ENCODE results near the gene TCF7L2.

TCF7L2 gene

DNA sequence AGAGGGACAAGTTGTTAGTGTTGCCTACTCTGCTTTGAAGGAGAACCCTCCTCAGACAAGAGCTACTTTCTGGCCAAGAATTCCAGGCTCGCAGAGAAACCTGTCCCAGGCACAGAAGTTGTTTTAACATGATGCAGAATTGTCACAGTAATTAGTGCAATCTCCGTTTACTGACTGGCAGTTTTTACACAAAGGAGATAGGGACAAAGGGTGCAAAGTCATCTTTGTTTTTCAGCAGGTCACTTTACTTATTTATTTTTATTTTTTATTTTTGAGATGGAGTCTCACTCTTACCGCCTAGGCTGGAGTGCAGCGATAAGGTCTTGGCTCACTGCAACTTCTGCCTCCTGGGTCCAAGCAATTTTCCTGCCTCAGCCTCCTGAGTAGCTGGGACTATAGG lies 12.3 kb downstream of the TCF7L2 start:
- no peak for DNase-seq (ENCODE audit: extremely low read depth in 1 of 2, low read depth in 1 of 2)

DNA sequence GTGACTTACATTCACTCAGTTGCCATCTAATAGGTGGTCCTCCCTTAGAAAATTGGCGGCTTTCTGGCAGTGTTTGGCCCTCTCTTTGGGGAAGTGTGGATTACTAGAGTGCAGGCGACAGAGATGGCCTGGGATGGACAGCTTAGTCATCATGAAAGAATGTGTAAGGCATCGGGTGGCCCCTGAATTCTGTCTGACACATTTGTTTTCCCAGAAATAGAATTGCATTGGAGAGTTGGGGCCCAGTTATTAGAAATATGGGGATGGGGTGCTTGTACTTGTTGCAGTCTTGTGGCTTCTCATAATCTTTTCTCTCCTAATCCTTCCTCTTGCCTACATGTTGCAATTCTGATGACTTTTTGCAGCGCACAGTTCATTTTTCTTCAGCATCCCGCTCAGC lies 13.8 kb downstream of the TCF7L2 start:
- DNase-seq (ENCODE audit: extremely low read depth in 1 of 2, low read depth in 1 of 2): no peak

DNA sequence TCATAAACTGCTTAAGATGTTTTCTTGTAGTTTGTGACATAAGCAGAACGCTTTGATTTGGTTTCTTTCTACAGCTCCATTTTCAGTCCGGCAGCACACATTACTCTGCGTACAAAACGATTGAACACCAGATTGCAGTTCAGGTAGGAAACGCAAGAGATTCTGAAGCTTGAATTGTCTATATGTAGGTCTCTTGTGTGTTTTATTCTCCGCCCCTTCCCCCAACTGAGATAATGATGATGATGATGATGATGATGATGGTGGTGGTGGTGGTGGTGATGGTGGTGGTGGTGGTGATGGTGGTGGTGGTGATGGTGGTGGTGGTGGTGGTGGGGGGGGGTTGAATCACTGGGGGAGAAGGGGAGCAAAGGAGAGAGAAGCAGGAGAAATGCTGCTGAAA lies 14.4 kb downstream of the TCF7L2 start:
- DNase-seq (ENCODE audit: extremely low read depth in 1 of 2, low read depth in 1 of 2): no peak

DNA sequence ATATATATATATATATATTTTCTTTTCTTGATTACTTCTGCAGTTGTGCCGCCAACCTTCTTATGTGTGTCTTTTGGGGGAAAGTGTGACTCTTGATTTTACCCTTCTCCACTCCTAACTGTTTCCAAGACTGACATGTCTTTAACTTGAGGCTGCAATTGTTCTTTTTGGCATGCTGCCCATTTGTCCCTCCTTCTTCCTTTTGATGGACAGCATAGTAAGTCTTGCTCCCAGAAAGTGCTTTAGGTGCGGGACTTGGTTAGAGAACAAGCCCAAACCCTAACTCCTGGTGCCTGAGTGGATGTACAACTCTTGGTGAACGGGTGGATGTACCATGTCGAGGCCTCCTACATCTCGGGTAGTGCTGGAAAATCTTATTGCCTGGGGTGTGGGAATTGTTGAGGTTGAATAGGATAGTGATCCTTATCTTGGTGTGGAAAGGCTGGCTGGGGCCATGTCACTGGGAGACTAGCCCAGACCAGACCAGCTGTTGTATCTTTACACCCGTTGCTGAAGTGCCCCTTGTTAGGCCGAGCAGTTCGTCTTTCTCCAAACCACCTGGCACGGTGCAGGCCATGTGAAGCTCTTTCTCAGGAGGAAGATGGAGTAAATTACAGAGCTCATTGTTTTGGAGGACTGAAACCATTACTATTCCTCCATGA lies 16.3 kb downstream of the TCF7L2 start:
- no peak for DNase-seq (ENCODE audit: extremely low read depth in 1 of 2, low read depth in 1 of 2)

DNA sequence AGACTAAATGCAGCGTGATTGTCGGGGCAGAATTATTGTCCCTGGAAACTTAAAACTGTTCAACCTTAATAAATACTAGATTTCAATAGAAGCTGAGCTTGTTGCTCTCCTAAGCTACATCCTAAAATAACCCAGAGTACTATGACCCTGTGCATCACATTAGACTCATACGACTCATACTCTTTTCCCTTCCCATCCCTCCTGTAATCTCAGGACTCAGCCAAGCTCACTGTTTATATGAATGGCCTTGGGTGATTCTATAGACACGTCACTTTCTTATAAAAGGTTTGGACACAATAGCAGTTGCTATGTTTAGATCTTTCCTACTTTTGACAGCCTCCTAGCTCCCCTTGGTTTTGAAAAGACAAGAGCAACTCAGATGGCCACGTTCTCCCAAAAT lies 17.2 kb downstream of the TCF7L2 start:
- DNase-seq (ENCODE audit: extremely low read depth in 1 of 2, low read depth in 1 of 2): no peak

DNA sequence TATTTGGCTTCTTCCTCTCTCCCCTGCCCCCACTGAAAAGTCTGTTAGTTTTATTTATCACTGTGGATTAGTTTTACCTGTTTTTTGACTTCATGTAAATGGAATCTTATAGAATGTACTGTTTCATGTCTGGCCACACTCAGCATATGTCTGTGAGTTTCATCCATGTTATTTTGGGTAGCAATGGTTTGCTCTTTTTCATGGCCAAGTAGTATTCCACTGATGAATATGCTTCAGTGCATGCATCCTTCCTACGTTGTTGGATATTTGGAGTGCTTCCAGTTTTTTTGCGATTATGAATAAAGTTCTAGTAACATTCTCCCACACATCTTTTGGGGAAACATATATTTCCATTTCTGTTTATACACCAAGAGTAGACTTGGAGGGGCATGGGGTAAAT lies 19.1 kb downstream of the TCF7L2 start:
- DNase-seq (ENCODE audit: extremely low read depth in 1 of 2, low read depth in 1 of 2): no peak

DNA sequence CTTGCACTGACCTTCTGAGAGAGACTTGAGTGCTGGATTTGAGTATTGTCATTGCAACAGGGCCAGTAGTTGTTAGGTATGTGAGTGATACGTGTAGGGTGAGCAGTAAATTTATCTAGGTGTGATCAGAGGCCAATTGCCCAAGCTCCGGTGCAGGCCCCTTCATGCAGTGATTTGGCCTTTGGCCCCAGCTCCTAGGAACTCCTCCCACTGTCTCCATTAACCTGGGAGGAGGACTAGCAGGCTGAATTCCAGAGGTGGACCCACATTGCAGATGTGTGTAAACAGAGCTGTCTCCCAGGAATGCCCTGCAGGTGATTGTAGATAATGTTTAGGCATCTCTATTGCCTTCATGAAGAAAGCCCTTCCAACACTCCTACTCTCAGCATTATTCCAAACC lies 19.5 kb downstream of the TCF7L2 start:
- no peak for DNase-seq (ENCODE audit: extremely low read depth in 1 of 2, low read depth in 1 of 2)

DNA sequence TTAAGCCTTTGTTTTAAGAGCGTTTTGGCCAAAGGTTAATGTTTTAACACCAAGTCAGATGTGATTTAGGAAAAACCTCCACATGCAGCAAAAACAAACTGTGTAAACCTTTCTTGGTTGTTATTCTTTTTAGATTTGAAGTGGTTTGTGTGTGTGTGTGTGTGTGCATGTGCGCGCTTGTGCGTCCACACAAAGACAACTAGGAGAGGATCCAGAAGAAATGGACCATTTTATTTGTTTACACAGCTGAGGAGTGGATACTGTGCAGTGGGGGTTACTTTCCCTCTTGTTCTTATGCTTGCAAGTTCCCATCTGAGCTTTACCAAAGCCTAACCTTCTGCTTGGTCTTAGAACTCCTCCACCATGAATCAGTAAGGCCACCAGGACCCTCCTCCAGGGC lies 20.0 kb downstream of the TCF7L2 start:
- no peak for DNase-seq (ENCODE audit: extremely low read depth in 1 of 2, low read depth in 1 of 2)

DNA sequence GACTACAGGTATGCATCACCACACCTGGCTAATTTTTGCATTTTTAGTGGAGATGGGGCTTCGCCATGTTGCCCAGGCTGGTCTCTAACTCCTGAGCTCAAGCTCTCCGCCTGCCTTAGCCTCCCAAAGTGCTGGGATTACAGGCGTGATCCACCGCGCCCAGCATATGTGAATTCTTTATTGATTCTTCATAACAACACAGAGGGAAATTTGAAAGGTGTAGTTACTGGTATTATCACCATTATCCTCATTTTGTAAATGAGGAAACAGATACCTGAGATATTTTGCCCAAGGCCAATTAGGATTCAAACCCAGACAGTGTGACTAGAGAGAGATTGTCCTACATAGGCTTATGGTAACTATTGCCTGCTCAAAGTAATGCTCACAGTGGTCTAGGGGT lies 22.6 kb downstream of the TCF7L2 start:
- DNase-seq (ENCODE audit: extremely low read depth in 1 of 2, low read depth in 1 of 2): no peak

DNA sequence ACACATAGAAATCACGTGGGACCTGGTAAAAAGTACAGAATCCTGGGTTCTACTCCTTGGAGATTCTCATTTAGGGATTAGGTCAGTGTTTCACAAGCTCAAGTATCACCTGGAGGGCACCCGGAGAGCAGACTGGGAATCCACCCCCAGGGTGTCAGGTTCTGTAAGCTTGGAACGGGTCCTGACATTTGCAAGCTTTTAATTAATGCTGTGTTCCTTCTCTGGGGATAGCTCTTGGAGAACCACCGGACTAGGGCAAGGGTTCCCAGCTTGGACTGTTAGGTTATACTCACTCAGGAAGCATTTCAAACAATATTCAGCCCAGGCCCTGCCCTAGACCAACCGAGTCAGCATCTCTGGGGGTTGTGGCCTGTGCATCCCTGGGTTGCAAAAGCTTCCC lies 23.0 kb downstream of the TCF7L2 start:
- no peak for DNase-seq (ENCODE audit: extremely low read depth in 1 of 2, low read depth in 1 of 2)

DNA sequence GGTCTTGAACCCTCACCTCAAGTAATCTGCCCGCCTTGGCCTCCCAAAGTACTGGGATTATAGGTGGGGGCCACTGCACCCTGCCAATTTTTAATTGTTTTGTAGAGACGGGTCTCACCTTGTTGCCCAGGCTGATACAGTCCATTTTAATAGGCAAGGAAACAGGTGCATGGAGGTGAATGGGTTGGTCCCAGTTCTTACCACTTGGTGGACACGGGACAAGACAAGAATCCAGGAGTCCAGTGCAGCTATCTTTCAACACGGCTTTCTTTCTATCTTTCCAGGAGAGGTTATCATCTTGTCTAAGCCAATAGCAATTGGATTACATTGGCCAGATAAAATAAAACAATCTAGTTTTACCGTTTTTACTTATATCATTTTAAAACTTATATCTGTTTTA lies 23.8 kb downstream of the TCF7L2 start:
- no peak for DNase-seq (ENCODE audit: extremely low read depth in 1 of 2, low read depth in 1 of 2)

DNA sequence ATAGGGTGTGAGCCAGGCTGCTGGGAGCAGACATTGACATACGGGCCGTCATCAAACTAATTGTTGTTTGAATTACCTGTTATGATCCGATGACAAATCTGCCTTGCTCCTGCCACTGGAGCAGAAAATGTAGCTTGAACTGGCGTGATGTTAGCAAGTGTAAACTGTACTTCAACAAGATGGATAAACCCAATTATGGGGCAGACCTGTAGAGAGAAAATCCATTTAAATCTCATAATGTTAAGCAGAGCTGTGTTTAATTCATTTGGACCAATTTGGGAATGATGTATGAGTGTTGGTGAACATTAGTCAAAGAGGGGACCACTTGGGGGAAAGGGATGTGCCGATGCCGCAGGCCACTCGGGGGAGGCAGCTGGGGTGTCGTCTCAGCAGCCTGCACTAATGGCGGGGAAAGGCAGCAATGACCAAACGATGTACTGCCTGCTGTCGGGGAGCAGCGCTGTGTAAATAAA lies 27.4 kb downstream of the TCF7L2 start:
- no peak for DNase-seq (ENCODE audit: extremely low read depth in 1 of 2, low read depth in 1 of 2)

DNA sequence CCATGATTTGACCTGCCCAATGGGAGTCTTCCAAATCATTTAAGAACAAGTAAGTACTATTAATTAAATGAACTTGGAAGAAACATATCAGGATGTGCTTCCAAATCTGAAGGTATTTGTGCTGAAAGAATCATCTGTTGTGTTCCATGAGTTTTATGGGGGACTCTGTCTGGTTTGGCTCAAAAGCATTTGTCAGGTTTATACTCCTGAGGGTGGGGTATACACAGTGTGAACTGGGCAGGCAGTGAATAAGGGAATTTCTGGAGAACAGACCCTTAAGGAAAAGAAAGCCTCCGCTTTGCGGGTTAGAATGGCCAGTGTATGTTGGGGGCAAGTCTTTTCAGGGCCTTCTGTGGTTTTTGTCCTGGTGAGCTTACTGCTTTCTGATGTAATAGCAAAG lies 29.9 kb downstream of the TCF7L2 start:
- no peak for DNase-seq (ENCODE audit: extremely low read depth in 1 of 2, low read depth in 1 of 2)

DNA sequence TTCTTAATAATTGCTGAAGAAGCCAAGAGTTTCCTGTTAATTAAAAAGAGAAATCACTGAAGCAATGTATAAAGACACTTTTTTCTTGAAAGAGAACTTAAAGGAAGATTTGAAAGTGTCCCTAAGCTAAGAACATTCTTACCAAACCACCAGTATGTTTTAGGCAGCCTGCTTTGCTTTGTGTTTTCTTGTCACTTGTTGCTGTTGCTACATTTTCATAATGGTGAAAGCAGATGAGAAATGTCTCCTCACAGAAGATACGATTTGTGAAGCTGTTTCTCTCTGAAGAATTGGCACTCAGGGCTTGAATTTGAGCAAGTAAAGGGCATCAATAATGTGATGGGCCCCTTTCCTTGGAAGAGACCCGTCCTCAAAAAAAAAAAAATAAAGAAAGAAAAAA lies 30.9 kb downstream of the TCF7L2 start:
- DNase-seq (ENCODE audit: extremely low read depth in 1 of 2, low read depth in 1 of 2): no peak

DNA sequence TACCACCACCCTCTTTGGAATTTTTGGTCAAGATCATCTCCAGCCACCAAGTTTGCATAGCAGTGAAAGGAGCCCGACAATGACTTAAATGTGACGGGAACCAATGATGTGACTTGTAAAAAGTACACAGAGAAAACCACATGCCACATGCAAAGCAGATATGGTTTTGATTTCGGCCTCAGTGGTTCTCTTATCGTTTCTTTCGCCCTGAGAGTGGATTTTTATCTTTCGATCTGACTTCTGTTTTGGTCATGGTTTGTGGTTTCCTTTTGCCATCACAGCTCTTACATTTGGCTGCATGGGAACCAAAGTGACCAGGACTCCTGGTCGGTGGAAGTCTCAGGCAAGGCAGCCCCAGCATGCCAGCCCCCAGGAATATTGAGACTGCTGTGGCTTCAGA lies 31.5 kb downstream of the TCF7L2 start:
- peak; percentile 1 to 23 for DNase-seq (ENCODE audit: extremely low read depth in 1 of 2, low read depth in 1 of 2)

DNA sequence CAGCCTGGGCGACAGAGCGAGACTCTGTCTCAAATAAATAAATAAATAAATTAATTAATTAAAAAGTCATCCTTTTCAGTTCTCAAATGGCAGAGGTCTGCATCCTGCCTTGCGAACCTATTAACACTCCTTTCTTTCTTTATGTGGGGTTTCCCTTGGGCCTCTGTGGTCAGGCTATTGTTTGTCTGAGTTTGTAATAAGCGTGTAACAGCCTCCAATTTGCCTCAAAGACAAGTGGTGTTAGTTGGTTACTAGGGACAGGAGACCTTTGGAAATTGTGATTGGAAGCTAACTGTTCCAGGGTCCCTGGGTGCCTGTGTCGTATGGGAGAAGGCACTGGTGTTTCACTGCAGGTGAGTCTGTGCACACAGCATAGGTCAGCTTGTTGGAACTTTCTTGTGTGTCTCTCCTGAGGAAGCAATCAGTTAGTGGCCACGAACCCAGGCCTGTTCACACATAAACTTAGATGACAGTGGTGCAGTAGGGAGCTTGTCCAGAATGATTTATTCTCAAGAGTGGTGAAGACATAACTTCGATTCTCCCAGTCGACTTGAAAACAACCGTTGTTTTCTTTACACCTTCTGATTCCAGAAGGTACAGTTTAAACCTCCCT lies 33.5 kb downstream of the TCF7L2 start:
- DNase-seq (ENCODE audit: extremely low read depth in 1 of 2, low read depth in 1 of 2): no peak

DNA sequence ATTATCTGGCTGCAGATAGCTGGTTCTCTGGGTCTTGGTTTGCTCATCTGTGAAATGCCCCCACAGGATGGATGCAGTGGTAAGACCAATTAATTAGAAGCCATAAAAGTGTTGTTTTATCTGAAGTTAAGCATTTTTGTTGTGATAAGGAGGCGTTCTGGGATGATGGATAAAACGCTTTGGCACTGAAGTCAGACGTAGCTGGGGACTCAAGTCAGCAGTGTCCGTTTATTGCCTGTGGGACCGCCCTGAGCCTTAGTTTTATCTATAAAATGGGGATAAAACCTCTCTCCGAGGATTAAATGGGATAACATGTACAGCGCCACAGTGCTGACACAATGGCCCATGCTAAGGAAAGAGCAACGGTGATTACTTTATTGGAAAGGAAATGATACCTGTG lies 34.7 kb downstream of the TCF7L2 start:
- no peak for DNase-seq (ENCODE audit: extremely low read depth in 1 of 2, low read depth in 1 of 2)

DNA sequence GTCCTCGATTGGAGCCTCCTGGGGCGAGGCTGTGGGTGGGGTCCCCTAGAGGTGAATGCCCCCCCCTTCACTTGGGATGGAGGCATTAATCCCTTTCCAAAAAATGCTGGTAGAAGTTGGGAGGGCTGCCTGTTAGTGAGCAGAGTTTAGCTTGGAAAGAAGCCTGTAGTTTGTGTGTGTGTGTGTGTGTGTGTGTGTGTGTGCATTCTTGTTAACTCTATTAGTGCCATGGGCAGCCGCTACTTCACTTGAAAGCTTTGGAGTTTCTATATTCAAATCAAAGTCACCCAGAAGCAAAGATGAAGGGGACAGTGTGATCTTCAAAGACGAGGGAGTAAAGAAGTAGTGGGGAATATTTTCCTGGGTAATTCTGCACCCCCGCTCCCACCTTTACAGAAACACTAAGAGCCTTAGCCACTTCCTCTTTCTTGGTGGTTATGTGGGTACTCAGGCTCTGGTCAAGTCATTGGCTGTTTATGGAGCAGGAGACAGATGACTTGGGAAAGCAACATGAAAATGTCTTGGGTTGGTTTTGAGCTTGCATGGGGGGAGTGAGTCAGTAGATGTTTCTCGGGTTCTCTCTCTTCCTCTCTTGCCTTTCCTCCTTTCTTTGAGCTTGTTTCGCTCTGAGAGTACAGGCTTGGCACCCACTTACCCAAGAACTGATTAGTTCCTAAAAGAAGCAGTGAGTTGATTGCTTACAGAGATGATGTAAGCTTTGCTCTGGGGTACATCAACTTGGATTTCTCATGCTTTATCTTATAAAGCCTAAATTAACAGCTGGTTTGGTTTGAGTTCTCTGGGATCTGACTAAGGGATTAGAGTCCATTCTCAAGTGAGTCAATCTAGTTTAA lies 35.9 kb downstream of the TCF7L2 start:
- DNase-seq (ENCODE audit: extremely low read depth in 1 of 2, low read depth in 1 of 2): peak in 1 of 2 donors; percentile 5

DNA sequence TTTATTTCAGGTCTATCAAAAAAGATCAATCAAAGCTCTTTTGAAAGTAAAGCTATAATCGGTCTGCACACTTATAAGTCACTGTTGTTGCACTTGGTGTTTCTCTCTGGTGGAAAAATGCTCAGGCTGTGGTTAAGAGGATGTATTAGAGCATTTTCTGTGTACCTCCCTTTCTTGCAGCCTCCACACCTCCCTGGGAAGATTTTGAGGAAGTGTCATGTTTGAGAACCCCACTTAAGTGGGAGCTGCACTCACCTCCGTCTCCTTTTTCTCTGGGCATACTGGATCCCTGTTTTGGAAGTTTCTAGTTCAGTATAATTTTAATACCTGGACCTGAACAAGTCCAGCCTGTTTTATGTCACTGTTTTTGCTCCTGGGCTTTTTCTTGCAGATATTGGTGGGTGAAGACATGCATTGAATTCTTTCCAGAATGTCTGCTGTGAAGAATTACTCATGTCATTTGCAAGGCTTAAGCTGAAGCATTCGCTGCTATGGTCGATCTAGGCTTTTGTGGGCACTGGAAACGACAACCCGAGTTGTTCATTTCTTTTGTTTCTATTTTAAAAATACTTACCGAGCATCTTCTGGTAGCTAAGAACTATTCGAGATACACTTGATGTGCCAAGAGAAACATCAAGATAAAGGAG lies 36.6 kb downstream of the TCF7L2 start:
- no peak for DNase-seq (ENCODE audit: extremely low read depth in 1 of 2, low read depth in 1 of 2)

DNA sequence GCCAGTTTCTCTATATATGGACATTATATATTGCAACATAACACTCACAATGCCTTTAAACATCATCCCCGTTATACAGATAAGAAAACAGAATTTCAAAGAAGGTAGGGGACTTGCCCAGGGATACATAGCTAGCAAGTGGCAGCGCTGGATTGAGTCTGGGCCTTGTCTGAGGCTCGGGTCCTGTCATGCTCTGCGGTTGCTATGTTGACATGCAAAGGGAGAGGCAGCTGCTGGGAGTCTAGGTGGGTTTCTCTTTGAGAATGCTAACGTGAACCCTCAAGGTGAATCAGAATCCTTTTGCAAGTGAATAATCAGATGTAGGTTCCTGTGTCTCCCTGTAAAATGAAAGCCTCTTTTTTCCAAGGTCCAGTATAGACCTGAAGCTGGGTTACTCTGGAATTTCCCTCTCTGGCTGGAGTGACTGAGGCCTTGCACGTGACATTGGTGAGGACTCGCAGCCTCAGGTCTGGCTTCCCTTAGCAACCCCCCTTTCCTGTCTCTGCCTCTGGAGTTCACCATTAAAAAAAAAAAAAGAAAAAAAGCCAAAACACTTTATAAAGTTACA lies 38.9 kb downstream of the TCF7L2 start:
- DNase-seq (ENCODE audit: extremely low read depth in 1 of 2, low read depth in 1 of 2): no peak

DNA sequence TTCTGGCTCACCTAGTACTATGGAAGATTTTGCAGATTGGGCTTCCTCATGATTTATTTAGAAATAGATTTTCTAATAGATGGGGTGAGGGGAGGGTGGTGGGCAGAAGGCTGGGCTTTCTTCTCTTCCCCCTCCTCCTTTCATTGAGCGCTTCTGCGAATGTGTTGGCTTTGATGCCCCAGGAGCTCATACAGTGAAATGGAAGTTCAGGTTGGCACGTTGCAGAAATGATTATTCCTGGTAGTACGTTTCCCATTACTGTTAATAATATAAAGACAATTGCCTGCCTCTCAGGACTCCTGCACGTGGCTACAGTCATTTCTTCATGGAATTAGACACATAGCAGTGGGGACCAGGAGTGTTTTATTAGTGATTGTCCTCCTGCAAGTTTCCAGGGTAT lies 39.8 kb downstream of the TCF7L2 start:
- DNase-seq (ENCODE audit: extremely low read depth in 1 of 2, low read depth in 1 of 2): no peak
